Measurements from ENCODE around the gene CITED4. TPM values are rescaled to one million over a fixed set of nuclear protein-coding genes. Genes with fewer than 3 reads are reported as not detected.

Gene CITED4
- total RNA-seq, 1 donor from 2014 or later = 101 TPM

DNA sequence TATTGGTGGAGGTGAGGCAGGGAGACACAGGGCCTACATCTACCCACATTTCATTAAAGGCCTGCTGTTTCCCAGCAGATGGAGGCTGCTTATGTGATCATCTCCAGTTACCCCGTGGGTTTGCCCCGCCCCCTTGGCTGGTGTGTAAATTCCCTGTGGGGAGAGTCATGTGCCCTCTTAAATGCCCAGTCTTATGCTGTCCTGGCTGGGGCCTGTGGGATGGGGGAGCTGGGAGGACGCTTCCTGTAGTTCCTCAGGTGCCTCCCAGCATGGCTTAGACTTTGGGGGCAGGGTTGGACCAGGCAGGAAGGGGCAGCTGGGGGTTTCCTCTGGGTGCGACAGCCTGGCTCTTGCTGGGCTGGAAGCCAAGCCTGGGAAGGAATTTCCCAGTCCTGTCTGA lies 15.5 kb upstream of the CITED4 start:
- no peaks in the 10 kb centered on the region for H3K36me3 Mint-ChIP-seq
- no peak for DNase-seq (ENCODE audit: extremely low spot score, unreplicated experiment)
- H3K27me3 Mint-ChIP-seq = no peaks in the 10 kb centered on the region
- no peaks in the 10 kb centered on the region for H3K4me1 Mint-ChIP-seq (ENCODE audit: unreplicated experiment)
- TF ChIP-seq, protein P1, sequence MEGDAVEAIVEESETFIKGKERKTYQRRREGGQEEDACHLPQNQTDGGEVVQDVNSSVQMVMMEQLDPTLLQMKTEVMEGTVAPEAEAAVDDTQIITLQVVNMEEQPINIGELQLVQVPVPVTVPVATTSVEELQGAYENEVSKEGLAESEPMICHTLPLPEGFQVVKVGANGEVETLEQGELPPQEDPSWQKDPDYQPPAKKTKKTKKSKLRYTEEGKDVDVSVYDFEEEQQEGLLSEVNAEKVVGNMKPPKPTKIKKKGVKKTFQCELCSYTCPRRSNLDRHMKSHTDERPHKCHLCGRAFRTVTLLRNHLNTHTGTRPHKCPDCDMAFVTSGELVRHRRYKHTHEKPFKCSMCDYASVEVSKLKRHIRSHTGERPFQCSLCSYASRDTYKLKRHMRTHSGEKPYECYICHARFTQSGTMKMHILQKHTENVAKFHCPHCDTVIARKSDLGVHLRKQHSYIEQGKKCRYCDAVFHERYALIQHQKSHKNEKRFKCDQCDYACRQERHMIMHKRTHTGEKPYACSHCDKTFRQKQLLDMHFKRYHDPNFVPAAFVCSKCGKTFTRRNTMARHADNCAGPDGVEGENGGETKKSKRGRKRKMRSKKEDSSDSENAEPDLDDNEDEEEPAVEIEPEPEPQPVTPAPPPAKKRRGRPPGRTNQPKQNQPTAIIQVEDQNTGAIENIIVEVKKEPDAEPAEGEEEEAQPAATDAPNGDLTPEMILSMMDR (conservative IDR thresholded peaks at IDR 0.05) = no peak
- no peak overlapping the region for H3K4me3 Mint-ChIP-seq
- H3K9me3 Mint-ChIP-seq = peaks cover 7% of the 10 kb centered on the region
- no peak overlapping the region for H3K27ac Mint-ChIP-seq

GRCh38 chr1:40876891-40877290 lies 14.7 kb upstream of the CITED4 start:
- Mint-ChIP-seq H3K4me3 (no peak overlapping the region), H3K36me3 (no peaks in the 10 kb centered on the region), H3K27me3 (no peaks in the 10 kb centered on the region), H3K9me3 (peaks cover 7% of the 10 kb centered on the region), H3K4me1 (ENCODE audit: unreplicated experiment) (no peaks in the 10 kb centered on the region), H3K27ac (no peak overlapping the region)
- no peak for DNase-seq (ENCODE audit: extremely low spot score, unreplicated experiment)
- TF ChIP-seq, protein P1 (conservative IDR thresholded peaks at IDR 0.05) = no peak

GRCh38 chr1:40876436-40876761 lies 14.2 kb upstream of the CITED4 start:
- TF ChIP-seq, protein P1 (conservative IDR thresholded peaks at IDR 0.05) = no peak
- Mint-ChIP-seq H3K36me3 (no peaks in the 10 kb centered on the region), H3K27ac (no peak overlapping the region), H3K27me3 (no peaks in the 10 kb centered on the region), H3K9me3 (peaks cover 7% of the 10 kb centered on the region), H3K4me1 (ENCODE audit: unreplicated experiment) (no peaks in the 10 kb centered on the region), H3K4me3 (no peak overlapping the region)
- no peak for DNase-seq (ENCODE audit: extremely low spot score, unreplicated experiment)

DNA sequence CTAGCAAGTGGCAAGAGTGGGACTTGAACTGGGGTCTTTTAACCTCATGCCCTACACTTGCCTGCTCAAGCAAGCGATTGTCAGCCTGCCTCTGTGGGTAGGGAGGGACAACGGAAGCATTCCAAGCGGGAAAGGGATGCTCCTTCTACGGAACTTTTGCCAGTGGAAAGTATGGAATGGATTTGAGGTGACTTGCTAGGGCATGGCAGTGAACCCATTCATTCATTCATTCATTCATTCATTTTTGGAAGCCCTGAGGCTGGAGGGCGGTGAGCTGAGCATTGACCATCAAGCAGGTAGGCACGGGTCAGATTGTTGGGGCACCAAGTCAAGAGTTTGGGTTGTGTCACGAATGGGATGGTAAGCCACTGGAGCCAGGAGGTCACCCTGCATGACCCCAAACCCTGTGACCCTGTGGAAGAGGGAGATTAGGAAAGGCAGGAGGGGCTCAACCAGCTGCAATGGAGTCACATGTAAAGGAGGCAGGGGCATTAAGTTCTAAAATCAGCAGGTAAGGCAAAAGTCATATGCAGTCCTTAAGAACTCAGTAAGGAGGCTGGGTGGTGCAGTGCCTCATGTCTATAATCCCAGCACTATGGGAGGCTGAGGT lies 11.8 kb upstream of the CITED4 start:
- H3K4me3 Mint-ChIP-seq = no peak overlapping the region
- H3K9me3 Mint-ChIP-seq = peaks cover 7% of the 10 kb centered on the region
- no peaks in the 10 kb centered on the region for H3K4me1 Mint-ChIP-seq (ENCODE audit: unreplicated experiment)
- H3K27me3 Mint-ChIP-seq = no peaks in the 10 kb centered on the region
- TF ChIP-seq, protein P1 (conservative IDR thresholded peaks at IDR 0.05) = no peak
- no peak overlapping the region for H3K27ac Mint-ChIP-seq
- DNase-seq (ENCODE audit: extremely low spot score, unreplicated experiment) = no peak
- H3K36me3 Mint-ChIP-seq = no peaks in the 10 kb centered on the region

GRCh38 chr1:40872276-40872675 lies 10.1 kb upstream of the CITED4 start:
- Mint-ChIP-seq H3K27ac (no peak overlapping the region), H3K9me3 (peaks cover 7% of the 10 kb centered on the region), H3K4me1 (ENCODE audit: unreplicated experiment) (peaks cover 4% of the 10 kb centered on the region), H3K4me3 (no peak overlapping the region), H3K36me3 (no peaks in the 10 kb centered on the region), H3K27me3 (no peaks in the 10 kb centered on the region)
- DNase-seq (ENCODE audit: extremely low spot score, unreplicated experiment) = no peak
- TF ChIP-seq, protein P1 (conservative IDR thresholded peaks at IDR 0.05) = no peak
